Stimulated activated CD4-positive, alpha-beta T cell treated with anti-CD3 and anti-CD28 coated beads, TNF-alpha, amount 100 ng/mL, for 24 hours (primary cell): ENCODE data around the gene RSRC2.
"Not testable (repeated sequence)": the region's sequence is repeated elsewhere in the genome, so short reads cannot be mapped to it uniquely, and the experiment has no call there.

ENCODE experiments used
- DNase-seq, 3 experiments: peaks; one replicate each; pipeline ENCODE4 v3.0.0-alpha.2; 2020; ENCODE audit warnings: low read depth in 3 of 3

The RSRC2 gene

DNA sequence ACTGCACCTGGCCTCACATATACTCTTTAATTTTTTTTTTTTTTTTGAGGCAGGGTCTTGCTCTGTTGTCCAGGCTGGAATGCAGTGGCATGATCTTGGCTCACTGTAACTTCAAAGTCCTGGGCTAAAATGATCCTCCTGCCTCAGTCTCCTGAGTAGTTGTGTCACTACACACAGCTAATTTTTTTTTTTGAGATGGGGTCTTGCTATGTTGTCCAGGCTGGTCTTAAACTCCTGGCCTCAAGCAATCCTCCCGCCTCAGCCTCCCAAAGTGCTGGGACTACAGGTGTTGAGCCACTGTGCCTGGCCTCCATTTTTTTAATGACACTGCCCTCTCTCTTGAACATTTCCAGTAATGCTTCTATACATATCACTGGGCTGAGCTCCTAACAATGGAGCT, 42.4 kb downstream of the RSRC2 start:
- not testable (repeated sequence) for DNase-seq

DNA sequence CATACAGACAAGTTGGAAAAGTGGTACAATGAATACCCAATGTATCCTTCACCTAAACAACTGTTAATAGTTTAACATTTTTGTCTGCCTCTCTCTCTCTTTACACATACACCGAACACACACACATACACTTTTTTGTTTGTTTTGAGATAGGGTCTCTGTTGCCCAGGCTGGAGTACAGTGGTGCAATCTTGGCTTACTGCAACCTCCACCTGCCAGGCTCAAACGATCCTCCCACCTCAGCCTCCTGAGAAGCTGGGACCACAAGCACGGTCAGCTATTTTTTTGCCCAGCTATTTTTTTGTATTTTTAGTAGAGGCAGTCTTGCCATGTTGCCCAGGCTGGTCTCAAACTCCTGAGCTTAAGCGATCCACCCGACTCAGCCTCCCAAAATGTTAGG, 42.8 kb downstream of the RSRC2 start:
- DNase-seq, result no peak

DNA sequence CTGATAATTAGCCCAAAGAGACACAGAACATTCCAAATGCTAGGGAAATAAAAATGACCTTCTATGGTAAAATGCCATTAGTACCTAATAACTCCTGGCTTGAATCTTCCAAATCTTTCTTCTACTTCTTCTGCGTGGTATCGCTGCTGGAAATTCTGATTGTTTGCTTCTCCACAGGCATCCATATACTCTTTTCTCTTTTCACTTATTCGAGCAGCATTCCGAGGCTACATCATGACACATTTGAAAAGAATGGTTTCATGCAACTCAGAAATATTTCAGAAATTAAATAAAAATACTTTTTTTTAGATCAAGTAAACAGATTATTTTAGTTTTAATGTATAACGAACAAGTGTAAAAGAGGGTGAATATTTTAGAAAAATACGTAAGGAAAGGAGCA, 44.9 kb downstream of the RSRC2 start:
- DNase-seq, result no peak

DNA sequence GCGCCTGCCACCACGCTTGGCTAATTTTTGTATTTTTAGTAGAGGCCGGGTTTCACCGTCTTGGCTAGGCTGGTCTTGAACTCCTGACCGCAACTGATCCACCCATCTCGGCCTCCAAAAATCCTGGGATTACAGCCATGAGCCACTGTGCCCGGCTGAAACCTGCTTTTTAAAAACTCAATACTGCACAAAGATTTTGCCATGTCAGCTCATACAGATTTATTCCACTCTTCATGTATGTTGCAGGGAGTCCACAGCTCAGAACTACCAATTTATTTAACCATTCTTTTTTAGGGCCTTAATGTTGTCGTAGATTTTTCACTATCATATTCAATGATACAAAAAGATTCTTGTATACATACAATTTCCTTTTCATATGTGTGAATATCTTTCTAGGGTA, 46.0 kb downstream of the RSRC2 start:
- no peak for DNase-seq

DNA sequence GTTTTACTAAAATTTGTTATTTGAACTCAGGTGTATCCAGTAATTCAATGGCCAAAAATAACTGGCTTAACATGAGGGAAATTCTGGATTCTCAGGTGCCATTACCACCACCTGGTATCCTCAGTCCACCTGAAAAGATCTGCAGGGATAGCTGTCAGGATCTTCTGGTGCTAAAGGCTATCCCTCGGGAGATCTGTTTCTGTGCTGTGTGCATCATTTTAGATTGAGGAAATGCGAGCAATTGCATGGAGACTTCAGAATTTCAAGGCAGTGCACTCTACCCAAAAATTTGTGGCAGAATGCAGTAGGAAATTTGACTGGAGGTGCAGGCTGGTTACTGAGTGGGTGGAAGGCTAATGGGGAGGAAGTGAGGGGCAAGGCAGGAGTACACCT, 52.4 kb downstream of the RSRC2 start:
- no peak for DNase-seq

DNA sequence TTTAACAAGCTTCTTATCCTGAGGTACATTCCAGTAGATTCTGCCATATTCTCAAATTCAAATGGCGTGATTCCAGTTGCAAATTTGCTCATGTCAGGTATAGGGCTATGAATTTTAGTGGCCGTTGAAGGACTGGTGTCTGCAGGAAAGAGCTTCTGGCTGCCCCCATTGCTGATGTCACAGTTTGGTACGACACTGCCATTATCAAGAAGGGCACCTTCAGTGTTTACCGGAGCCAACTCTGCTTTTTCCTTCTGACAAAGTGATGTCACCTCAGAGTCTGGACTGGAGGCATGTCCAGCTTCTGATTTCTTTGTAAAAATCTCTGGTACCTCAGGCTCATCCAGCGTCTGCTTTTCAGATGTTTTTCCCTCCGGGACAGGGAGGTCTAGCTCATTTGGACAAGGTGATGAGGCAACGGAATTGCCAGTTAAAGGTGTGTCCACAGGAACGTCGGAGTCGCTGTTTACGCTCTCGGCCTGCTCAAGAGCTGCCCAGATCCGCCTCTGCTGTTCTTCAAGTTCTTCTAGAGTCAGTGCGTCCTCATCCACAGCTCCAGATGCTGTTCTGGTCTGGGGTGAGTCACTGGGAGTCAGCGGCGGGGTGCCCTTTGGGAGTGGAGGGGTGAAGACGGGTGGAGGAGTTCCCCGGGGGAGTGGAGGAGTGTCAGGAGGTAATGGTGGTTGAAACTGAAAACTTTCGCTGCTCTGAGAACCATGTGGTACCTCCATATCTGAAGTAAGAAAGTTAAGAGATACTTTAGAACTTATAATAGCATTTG, 53.0 kb downstream of the RSRC2 start:
- peak; percentile 11 to 76 (median 32) for DNase-seq

DNA sequence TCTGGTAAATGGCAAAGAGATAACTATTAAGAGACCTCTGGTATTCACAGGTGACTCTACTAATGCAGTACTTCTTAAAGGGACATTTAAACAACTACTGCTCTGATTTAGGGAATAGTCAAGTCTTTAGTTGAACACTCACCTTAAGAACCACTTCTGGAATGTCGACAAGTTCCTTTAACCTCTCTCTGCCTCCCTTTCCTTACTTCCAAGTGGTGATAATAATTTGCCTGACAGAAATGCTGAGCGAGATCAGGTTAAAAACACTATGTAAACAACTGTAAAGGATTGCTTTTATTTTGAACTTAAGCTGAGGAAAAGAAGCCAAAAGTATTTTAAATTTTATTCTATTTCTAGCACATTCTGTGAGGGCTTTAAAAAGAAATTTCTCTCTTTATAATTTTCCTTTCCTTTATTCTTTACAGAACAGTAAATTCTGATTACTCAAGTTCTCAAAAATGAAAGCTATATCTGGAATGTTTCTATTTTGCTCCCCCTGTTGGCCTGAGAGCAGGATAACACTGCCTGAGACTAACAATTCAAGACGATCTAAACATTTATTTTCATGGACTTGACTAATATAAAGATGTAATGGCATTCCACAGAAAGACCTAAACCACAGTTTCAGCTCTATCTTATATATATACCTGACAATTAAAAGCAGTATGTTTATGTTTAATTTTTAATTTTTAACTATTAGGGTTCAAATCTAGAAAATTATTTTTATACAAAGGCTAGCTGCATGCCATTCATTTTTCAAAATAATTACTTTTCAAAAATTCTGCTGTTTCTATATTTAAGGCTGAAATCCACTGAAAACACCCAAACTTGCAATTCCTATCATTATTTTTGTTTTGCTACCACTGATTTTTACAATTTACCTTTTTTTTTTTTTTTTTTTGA, 55.2 kb downstream of the RSRC2 start:
- DNase-seq, result no peak

DNA sequence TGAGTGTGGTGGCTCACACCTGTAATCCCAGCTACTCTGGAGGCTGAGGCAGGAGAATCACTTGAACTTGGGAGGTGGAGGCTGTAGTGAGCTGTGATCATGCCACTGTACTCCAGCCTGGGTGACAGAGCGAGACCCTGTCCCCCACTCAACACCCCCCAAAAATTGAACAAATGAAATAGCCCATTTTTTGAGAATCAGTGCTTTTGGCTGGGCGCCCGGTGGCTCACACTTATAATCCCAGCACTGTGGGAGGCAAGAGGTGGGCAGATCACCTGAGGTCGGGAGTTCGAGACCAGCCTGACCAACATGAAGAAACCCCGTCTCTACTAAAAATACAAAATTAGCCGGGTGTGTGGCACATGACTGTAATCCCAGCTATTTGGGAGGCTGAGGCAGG, 56.2 kb downstream of the RSRC2 start:
- not testable (repeated sequence) for DNase-seq

DNA sequence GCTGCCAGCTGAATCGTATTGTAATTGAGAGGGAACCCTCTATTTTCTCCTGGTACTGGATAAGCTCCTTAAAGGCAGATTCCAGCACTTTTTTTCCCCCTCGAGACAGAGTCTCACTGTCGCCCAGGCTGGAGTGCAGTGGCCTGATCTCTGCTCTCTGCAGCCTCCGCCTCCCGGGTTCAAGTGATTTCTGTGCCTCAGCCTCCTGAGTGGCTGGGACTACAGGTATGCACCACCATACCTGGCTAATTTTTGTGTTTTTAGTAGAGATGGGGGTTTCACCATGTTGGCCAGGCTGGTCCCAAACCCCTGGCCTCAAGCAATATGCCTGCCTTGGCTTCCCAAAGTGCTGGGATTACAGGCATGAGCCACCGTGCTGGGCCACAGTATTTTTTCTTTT, 56.9 kb downstream of the RSRC2 start:
- not testable (repeated sequence) for DNase-seq

DNA sequence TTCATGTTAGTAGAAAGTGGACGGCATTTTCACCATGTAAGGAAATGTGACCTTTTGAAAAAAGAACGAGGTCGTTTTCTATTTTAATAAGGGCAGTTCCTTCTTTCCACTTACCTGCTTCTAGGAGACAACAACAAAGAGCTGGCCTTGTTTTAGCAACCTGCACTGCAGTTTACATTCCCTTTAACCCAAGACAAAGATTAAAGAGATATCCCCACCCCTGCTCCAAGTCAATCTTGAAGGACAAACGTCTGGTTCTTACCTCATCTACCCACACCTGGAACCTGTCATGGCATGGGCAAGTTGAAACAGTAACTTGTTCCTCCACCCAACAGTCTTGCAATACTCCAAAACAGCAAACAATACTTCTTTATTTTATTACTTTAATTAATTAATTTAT, 58.8 kb downstream of the RSRC2 start:
- no peak for DNase-seq

DNA sequence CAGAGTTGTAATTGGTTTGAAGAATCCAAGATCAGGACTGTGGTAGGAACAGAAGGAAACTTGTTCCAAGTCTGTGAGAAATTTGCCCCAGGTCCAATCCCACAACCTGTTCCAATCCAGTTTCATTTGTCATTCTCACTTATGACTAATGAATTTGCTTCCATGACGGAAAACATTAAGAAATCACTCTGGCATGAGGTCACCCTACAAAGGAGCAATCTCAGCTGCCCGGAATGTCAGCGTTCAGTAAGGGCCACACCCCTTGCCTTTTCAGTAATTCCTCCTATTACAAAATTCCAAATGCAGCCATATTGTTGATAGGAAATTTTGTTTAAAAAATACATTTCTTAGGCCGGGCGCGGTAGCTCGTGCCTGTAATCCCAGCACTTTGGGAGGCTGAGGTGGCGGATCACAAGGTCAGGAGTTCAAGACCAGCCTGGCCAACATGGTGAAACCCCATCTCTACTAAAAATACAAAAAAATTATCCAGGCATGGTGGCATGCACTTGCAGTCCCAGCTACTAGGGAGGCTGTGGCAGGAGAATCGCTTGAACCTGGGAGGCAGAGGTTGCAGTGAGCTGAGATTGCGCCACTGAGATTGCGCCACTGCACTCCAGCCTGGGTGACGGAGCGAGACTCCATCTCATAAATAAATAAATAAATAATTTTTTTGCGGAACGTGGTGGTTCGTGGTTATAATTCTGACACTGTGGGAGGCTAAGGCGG, 62.3 kb downstream of the RSRC2 start:
- not testable (repeated sequence) for DNase-seq

DNA sequence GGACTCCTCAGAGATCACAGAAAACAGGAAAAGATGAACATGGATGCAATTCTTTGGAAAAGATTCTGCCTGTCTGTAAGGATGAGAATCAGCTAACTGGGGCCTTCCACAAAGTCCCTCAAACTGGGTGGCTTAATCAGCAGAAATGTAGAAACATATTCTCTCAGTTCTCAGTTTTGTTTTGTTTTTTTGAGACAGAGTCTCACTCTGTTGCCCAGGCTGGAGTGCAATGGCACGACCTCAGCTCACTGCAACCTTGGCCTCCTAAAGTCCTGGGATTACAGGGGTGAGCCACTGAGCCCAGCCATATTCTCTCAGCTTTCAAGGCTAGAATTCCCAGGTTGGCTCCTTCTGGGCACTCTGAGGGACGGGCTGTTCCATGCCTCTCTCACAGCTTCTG, 66.1 kb downstream of the RSRC2 start:
- DNase-seq, result no peak

DNA sequence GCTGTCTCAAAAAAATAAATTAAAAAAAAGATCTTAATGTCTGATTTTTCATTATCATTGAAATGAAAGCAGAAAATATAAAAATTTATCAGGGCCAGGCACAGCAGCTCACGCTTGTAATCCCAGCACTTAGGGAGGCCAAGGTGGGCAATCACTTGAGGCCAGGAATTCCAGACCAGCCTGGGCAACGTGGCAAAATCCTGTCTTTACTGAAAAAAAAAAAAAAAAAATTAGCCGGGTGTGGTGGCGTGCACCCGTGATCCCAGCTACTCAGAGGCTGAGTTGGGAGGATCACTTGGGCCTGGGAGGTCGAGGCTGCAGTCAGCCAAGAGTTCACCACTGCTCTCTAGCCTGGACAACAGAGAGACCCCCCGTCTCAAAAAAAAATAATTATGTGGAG, 66.7 kb downstream of the RSRC2 start:
- DNase-seq, result no peak

DNA sequence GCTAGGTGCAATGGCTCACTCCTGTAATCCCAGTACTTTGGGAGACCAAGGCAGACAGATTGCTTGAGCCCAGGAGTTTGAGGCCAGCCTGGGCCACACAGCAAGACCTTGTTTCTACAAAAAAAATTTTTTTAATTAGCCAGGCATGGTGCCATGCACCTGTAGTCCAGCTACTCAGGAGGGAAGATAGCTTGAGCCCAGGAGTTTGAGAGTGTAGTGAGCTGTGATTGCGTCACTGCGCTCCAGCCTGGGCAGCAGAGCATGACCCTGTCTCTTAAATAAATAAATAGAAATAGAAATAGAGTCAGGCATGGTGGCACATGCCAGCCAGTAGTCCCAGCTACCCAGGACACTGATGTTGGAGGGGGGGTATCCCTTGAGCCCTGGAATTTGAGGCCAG, 67.5 kb downstream of the RSRC2 start:
- DNase-seq, result no peak

DNA sequence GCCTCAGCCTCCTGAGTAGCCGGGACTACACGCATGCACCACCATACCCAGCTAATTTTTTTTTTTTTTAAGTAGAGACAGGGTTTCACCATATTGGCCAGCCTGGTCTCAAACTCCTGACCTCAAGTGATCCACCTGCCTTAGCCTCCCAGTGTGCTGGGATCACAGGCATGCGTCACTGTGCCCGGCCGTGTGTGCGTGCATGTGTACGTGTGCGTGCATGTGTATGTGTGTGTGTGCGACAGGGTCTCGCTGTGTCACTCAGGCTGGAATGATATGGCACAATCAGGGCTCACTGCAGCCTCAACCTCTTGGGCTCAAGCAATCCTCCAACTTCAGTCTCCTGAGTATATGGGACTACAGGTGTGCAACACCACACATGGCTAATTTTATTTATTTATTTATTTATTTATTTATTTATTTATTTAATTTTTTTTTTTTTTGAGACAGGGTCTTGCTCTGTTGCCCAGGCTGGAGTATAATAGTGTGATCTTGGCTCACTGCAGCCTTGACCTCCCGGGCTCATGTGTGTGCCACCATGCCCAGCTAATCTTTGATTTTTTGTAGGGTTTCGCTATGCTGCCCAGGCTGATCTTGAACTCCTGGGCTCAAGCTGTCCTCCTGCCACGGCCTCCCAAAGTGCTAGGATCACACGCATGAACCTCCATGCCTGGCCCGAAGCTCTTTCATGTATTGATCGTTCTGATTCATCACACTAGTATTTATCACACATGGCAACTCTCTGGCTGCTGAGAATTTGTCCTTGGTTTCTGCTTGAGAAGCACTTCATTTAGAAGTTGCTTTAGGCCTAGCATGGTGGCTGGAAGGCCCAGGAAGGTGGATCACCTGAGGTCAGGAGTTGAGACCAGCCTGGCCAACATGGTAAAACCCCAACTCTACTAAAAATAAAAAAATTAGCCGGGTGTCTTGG, 68.4 kb downstream of the RSRC2 start:
- no peak for DNase-seq

DNA sequence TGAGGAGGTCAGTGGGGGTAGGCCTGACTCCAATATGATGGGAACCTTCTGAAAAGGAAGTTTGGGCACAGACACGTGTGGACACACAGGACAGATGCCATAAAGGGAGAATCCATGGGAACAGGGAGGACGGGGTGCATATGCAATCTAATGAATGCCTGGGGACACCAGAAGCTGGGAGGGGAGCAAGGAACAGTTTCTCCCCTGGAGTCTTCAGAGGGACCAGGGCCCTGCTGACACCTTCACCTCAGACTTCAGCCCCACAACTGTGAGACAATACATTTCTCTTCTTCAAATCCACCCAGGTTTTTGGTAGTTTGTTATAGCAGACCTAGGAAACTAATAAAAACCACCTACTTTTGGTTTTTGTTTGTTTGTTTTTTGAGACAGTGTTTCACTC, 69.1 kb downstream of the RSRC2 start:
- DNase-seq, result no peak

DNA sequence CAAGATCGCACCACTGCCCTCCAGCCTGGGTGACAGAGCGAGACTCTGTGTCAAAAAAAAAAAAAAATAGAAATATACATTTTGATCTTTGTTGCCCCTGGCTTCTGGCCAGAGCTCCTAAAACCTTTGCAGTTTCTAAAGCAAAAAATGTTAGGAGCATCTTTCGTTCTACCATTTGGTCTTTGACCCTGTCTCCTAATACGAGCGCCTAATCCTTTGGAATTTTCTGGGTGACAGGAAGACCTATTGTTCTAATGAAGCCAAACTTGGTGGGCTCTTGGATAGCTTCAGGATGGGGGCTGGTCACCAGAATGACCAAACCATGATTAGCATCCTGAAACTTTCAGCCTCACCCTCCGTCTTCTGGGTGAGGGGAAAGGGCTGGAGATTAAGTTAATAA, 72.0 kb downstream of the RSRC2 start:
- DNase-seq, result no peak

DNA sequence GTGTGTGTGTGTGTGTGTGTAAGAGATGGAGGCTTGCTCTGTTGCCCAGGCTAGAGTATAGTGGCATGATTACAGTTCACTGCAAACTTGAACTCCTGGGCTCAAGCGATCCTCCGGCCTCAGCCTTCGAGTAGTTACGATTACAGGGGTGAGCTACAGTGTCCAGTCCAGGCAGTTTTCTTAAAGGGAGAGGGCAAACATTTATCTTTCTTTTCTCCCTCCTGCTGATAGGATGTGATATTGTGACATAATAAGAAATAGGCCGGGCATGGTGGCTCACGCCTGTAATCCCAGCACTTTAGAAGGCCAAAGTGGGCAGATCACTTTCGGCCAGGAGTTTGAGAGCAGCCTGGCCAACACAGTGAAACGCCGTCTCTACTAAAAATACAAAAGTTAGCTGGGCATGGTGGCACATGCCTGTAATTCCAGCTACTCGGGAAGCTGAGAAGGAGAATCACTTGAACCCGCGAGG, 72.5 kb downstream of the RSRC2 start:
- DNase-seq, result no peak
